ENCODE results near the gene COMMD10.
A peak's percentile ranks its signal among the peaks of the same experiment; 100 is the strongest.

The COMMD10 gene

DNA sequence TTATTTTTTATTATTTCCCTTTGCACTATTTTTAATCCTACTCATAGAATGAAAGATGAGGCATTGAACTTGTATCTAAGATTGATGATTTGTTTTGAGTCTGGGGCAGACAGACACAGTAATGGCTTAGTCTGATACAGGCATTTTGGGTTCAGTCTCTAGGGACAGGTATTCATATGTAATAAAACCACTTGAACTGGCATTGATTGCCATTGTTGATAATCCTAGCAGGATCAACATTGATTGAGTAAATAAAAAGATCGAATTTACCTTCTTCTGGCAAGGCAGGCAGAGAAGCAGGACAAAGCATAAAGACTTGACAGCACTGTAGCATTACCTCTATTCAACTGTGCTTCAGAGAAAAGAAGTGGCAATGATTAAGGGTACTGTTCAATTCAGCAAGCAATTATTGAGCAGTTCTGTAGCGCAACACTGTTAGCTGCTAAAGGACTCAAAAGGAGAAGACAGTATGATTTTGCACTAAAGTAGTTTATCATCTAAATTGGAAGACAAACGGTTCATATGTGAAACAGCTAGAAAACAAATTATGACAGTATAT is 144.4 kb downstream of the COMMD10 start:
- TF ChIP-seq CTCF (IDR thresholded peaks at IDR 0.05; ENCODE audit: insufficient read depth, low read depth, low read length, missing control alignments) = no peak
- no peak overlapping the region for H3K4me3 ChIP-seq (ENCODE audit: low read depth, low read length)
- DNase-seq (ENCODE audit: low read depth) = no peak

- TF ChIP-seq CTCF (IDR thresholded peaks at IDR 0.05; ENCODE audit: insufficient read depth, low read depth, low read length, missing control alignments) = no peak
- no peak for DNase-seq (ENCODE audit: low read depth)
- H3K4me3 ChIP-seq (ENCODE audit: low read depth, low read length) = no peak overlapping the region
Measured at GRCh38 chr5:116231288-116231687, 146.5 kb downstream of the COMMD10 start.

GRCh38 chr5:116234681-116235080 is 149.9 kb downstream of the COMMD10 start:
- DNase-seq (ENCODE audit: low read depth) = no peak
- no peak overlapping the region for H3K4me3 ChIP-seq (ENCODE audit: low read depth, low read length)
- TF ChIP-seq CTCF (IDR thresholded peaks at IDR 0.05; ENCODE audit: insufficient read depth, low read depth, low read length, missing control alignments) = no peak

DNA sequence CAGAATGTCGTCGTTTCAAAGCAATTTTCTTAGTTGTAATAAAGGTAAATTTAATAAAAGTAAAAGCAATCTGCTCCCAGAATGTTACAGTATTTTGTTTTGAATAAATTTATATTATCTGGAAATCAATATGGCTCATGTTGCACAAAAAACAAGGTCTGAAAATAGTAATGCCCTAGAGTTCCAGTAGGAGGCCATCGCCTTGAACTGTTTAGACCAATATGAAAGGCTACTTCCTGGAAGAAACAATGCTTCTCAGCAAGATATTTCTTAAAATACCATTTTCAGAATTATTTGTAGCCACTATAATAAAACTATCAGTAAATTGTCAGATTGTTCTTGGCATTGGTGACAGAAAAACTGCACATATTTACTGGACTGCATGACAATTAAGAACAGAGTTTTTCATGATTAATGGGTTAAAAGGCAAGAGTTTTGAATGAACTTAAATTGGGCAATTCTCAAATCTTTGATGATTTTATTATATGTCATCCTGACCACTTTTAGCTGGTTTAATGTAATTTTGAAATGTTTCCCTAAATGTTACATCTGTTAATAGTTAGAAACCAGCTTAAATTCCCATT is 153.2 kb downstream of the COMMD10 start:
- TF ChIP-seq CTCF (IDR thresholded peaks at IDR 0.05; ENCODE audit: insufficient read depth, low read depth, low read length, missing control alignments) = peak; percentile 2
- no peak overlapping the region for H3K4me3 ChIP-seq (ENCODE audit: low read depth, low read length)
- DNase-seq (ENCODE audit: low read depth) = no peak

GRCh38 chr5:116242343-116242742 is 157.5 kb downstream of the COMMD10 start:
- H3K4me3 ChIP-seq (ENCODE audit: low read depth, low read length) = no peak overlapping the region
- no peak for DNase-seq (ENCODE audit: low read depth)
- TF ChIP-seq CTCF (IDR thresholded peaks at IDR 0.05; ENCODE audit: insufficient read depth, low read depth, low read length, missing control alignments) = no peak

DNA sequence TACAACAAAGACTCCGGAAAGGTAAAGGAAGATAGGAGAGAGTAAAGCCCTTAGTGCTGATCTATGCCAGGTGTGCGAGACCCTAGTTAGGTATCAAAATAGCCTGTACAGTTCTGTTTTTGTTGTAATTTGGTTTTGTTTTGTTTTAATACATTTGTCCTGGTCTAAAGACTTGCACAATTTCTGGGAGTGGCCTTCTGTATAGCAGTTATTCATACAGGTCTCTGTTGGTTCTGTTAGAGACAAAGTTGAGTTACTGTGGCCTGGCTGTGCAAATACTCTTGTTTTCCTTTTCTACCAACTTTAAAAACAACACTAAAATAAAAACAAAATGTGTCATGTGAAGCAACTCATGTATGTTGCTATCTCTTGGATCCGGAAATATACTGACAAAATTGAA is 163.6 kb downstream of the COMMD10 start:
- H3K4me3 ChIP-seq (ENCODE audit: low read depth, low read length) = no peak overlapping the region
- DNase-seq (ENCODE audit: low read depth) = no peak
- no peak for TF ChIP-seq CTCF (IDR thresholded peaks at IDR 0.05; ENCODE audit: insufficient read depth, low read depth, low read length, missing control alignments)

- TF ChIP-seq CTCF (IDR thresholded peaks at IDR 0.05; ENCODE audit: insufficient read depth, low read depth, low read length, missing control alignments) = no peak
- no peak for DNase-seq (ENCODE audit: low read depth)
- H3K4me3 ChIP-seq (ENCODE audit: low read depth, low read length) = no peak overlapping the region
Measured at GRCh38 chr5:116249648-116250047, 164.8 kb downstream of the COMMD10 start.
